ENCODE measurements around the gene BARHL1.
"Not testable (repeated sequence)": the region's sequence is repeated elsewhere in the genome, so short reads cannot be mapped to it uniquely, and the experiment has no call there.

DNA sequence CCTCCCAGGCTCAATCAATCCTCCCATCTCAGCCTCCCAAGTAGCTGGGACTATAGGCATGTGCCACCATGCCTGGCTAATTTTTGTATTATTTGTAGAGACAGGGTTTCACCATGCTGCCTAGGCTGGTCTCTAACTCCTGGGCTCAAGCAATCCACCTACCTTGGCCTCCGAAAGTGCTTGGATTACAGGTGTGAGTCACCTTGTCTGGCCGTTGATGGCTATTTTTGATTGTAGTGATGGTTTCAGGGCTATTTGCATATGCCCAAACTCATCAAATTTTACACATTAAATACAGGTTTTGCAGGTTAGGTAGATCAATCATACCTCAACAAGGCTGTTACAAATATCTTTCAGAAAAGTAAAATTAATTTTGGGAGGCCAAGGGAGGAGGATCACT lies 13.6 kb upstream of the BARHL1 start:
- TF ChIP-seq EZH2 (IDR thresholded peaks at IDR 0.05; ENCODE audit: low read length, missing control alignments): not testable (repeated sequence)
- TF ChIP-seq, protein P1, sequence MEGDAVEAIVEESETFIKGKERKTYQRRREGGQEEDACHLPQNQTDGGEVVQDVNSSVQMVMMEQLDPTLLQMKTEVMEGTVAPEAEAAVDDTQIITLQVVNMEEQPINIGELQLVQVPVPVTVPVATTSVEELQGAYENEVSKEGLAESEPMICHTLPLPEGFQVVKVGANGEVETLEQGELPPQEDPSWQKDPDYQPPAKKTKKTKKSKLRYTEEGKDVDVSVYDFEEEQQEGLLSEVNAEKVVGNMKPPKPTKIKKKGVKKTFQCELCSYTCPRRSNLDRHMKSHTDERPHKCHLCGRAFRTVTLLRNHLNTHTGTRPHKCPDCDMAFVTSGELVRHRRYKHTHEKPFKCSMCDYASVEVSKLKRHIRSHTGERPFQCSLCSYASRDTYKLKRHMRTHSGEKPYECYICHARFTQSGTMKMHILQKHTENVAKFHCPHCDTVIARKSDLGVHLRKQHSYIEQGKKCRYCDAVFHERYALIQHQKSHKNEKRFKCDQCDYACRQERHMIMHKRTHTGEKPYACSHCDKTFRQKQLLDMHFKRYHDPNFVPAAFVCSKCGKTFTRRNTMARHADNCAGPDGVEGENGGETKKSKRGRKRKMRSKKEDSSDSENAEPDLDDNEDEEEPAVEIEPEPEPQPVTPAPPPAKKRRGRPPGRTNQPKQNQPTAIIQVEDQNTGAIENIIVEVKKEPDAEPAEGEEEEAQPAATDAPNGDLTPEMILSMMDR (conservative IDR thresholded peaks at IDR 0.05 in 1 of 2, IDR thresholded peaks at IDR 0.05 in 1 of 2; ENCODE audit: low read depth in 1 of 2, low read length in 2 of 2): not testable (repeated sequence)

All from fibroblast of lung (primary cell).